K562 (cell line): ENCODE data around the gene DDR2. TPM values are rescaled to one million over a fixed set of nuclear protein-coding genes. Genes with fewer than 3 reads are reported as not detected.
A peak's percentile ranks its signal among the peaks of the same experiment; 100 is the strongest.
"Not testable (repeated sequence)": the region's sequence is repeated elsewhere in the genome, so short reads cannot be mapped to it uniquely, and the experiment has no call there.

ENCODE experiments used
- CXXC5 ChIP-seq: fragments of 250-450 bp; sonication (Bioruptor Pico); IDR thresholded peaks from 2 replicates; pipeline ENCODE4 v1.8.0; 2022; ENCODE audit warnings: inconsistent platforms, mild to moderate bottlenecking, moderate library complexity
- DMBX1 ChIP-seq: fragments of 250-450 bp; sonication (Bioruptor Pico); IDR thresholded peaks from 2 replicates; pipeline ENCODE4 v1.8.0; 2022; ENCODE audit warnings: inconsistent platforms, mild to moderate bottlenecking, moderate library complexity, borderline replicate concordance
- L3MBTL2 ChIP-seq: fragments of 450-650 bp; IDR thresholded peaks from 2 replicates; pipeline ENCODE4 v1.6.1; 2016; ENCODE audit warnings: mild to moderate bottlenecking, moderate library complexity
- LEF1 ChIP-seq: fragments of 450-650 bp; IDR thresholded peaks from 2 replicates; pipeline ENCODE4 v1.6.1; 2016; ENCODE audit warnings: mild to moderate bottlenecking
- NR4A1 ChIP-seq, 2 experiments: fragments of 250-450 bp in 1 of 2; fragments of 450-650 bp in 1 of 2; sonication (Bioruptor Pico) in 1 of 2; IDR thresholded peaks; 2 replicates each; pipeline versions ENCODE4 v1.4.0 to v1.6.1; 2016 to 2020; ENCODE audit warnings: mild to moderate bottlenecking in 2 of 2, missing compliant biosample characterization in 1 of 2, missing genetic modification characterization in 1 of 2, moderate library complexity in 1 of 2
- REST ChIP-seq, 2 experiments: fragments of 450-650 bp; formaldehyde crosslinking in 1 of 2; IDR thresholded peaks; 2 replicates each; pipeline versions ENCODE4 v1.4.0 to v1.6.1; 2014 to 2020; ENCODE audit warnings: mild to moderate bottlenecking in 2 of 2, borderline replicate concordance in 1 of 2, low read depth in 1 of 2
- polyA plus RNA-seq, 8 experiments: library from polyadenylated mRNA; depleted of rRNA in 4 of 8; stranded (reverse) in 5 of 8; unstranded in 3 of 8; fragments of >200 nt; fragmentation: Nextera tagmentation in 2 of 8; fragmentation: Illumina TruSeq in 1 of 8; extraction: Ambion mirVana in 2 of 8; extraction: Trizol in 1 of 8; gene quantifications; 2 replicates each; pipeline versions ENCODE4 v1.2.1 to v1.2.3, GENCODE V29; 2011 to 2014; ENCODE audit warnings: inconsistent platforms in 1 of 8, missing spikeins in 1 of 8
- total RNA-seq, 7 experiments: library from RNA; depleted of rRNA in 6 of 7; stranded (reverse); fragments of >200 nt in 6 of 7; fragmentation: Illumina TruSeq in 2 of 7; extraction: Trizol in 2 of 7; gene quantifications; 2 replicates each; pipeline versions ENCODE4 v1.2.1 to v1.2.3, GENCODE V29; 2011 to 2021; ENCODE audit warnings: low replicate concordance in 1 of 7

DDR2 gene
- total and polyA plus RNA-seq, 9 of the 15 experiments (the other 6 are each of a cell fraction or from before 2014, with no cell fraction given): 0.36 to 2.0 (median 1.1) TPM

DNA sequence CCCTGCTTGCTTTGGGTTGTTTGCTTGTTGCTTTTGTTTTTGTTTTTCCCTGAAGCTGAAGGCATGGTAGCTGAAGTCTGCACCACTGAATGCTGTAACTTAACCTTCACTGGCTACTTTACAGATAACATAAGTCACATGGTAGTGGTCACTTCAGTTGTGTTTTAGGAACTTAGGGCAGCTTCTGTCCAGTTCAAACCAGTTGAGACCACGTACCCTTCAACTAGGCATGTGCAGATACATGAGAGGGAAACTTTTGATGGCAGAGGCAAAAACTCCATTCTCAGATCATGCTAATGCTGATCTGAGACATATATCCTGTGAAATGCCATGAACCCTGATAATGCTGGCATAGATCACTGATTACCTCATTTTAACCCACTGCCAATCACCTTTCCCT, 186.4 kb downstream of the DDR2 start (continued):
- not testable (repeated sequence) for TF ChIP-seq NR4A1 (CRISPR knock-in tag; IDR thresholded peaks at IDR 0.05); REST (CRISPR knock-in tag; IDR thresholded peaks at IDR 0.05; ENCODE audit: low read depth)
- TF ChIP-seq NR4A1 (tag; IDR thresholded peaks at IDR 0.05) (0 out of 2 replicates have a peak, but pooled peaks have one; percentile 40), L3MBTL2 (peak; percentile 99), LEF1 (peak; percentile 48; the same call in 1 of the 2 replicates), REST (IDR thresholded peaks at IDR 0.05; ENCODE audit: borderline replicate concordance) (peak; percentile 98), DMBX1 (peak; percentile 23; the same call in 1 of the 2 replicates), CXXC5 (CRISPR knock-in tag) (peak; percentile 72)
- TF ChIP-seq, all 486 proteins: peak for 12; not testable (repeated sequence) for 474
